HepG2 (cell line): ENCODE results near the gene VAX1. TPM values are rescaled to one million over a fixed set of nuclear protein-coding genes. Genes with fewer than 3 reads are reported as not detected.

Source experiments
- ATF7-NPFF ChIP-seq: sonication (generic); formaldehyde crosslinking; IDR thresholded peaks from 2 replicates; pipeline ENCODE4 v1.8.1; 2023; ENCODE audit warnings: mild to moderate bottlenecking, low read depth, missing genetic modification reagents, moderate library complexity
- CBFB ChIP-seq: sonication (generic); formaldehyde crosslinking; IDR thresholded peaks from 2 replicates; pipeline ENCODE4 v1.4.0; 2020; ENCODE audit warnings: missing genetic modification reagents
- CSRNP1 ChIP-seq: sonication (generic); formaldehyde crosslinking; IDR thresholded peaks from 2 replicates; pipeline ENCODE4 v1.8.1; 2023; ENCODE audit warnings: mild to moderate bottlenecking, missing genetic modification reagents
- HNF4G ChIP-seq, 2 experiments: sonication (generic) in 1 of 2; formaldehyde crosslinking in 1 of 2; IDR thresholded peaks; 2 replicates each; pipeline versions ENCODE4 v1.4.0 to v1.6.1; 2011 to 2020; ENCODE audit warnings: borderline replicate concordance in 2 of 2, low read depth in 2 of 2, mild to moderate bottlenecking in 2 of 2, low read length in 1 of 2, missing genetic modification reagents in 1 of 2, moderate library complexity in 1 of 2
- IRX3 ChIP-seq: sonication (generic); formaldehyde crosslinking; IDR thresholded peaks from 2 replicates; pipeline ENCODE4 v1.8.1; 2023; ENCODE audit warnings: mild to moderate bottlenecking, low read depth, missing genetic modification reagents, borderline replicate concordance
- RFXANK ChIP-seq: IDR thresholded peaks from 2 replicates; pipeline ENCODE4 v1.6.1; 2016
- RNF219 ChIP-seq: sonication (generic); formaldehyde crosslinking; IDR thresholded peaks from 2 replicates; pipeline ENCODE4 v1.5.0; 2020; ENCODE audit warnings: mild to moderate bottlenecking, missing genetic modification reagents
- ZNF10 ChIP-seq: sonication (generic); formaldehyde crosslinking; IDR thresholded peaks from 2 replicates; pipeline ENCODE4 v1.4.0; 2020; ENCODE audit warnings: mild to moderate bottlenecking, low read depth, missing genetic modification reagents, borderline replicate concordance
- ZNF207 ChIP-seq: fragments of 450-650 bp; IDR thresholded peaks from 2 replicates; pipeline ENCODE4 v1.6.1; 2016; ENCODE audit warnings: antibody characterized with exemption, borderline replicate concordance
- ZNF382 ChIP-seq: sonication (generic); formaldehyde crosslinking; IDR thresholded peaks from 2 replicates; pipeline ENCODE4 v1.5.0; 2020; ENCODE audit warnings: missing genetic modification reagents, mild to moderate bottlenecking, borderline replicate concordance
- ZNF567 ChIP-seq: sonication (generic); formaldehyde crosslinking; IDR thresholded peaks from 2 replicates; pipeline ENCODE4 v1.8.1; 2023; ENCODE audit warnings: mild to moderate bottlenecking, missing genetic modification reagents, borderline replicate concordance
- ZNF639 ChIP-seq: conservative IDR thresholded peaks from 2 replicates; pipeline ENCODE4 v1.6.1; 2018; ENCODE audit warnings: missing genetic modification reagents
- ZNF777 ChIP-seq: sonication (generic); formaldehyde crosslinking; IDR thresholded peaks from 2 replicates; pipeline ENCODE4 v1.4.0; 2020; ENCODE audit warnings: missing genetic modification reagents
- ZNF788 ChIP-seq: sonication (generic); formaldehyde crosslinking; IDR thresholded peaks from 2 replicates; pipeline ENCODE4 v1.5.0; 2020; ENCODE audit warnings: mild to moderate bottlenecking, missing genetic modification reagents, borderline replicate concordance
- ZNF879 ChIP-seq: sonication (generic); formaldehyde crosslinking; IDR thresholded peaks from 2 replicates; pipeline ENCODE4 v1.8.1; 2023; ENCODE audit warnings: missing genetic modification reagents
- ZSCAN21 ChIP-seq: sonication (generic); formaldehyde crosslinking; IDR thresholded peaks from 2 replicates; pipeline ENCODE4 v1.8.0; 2022; ENCODE audit warnings: mild to moderate bottlenecking, missing genetic modification reagents, moderate library complexity, borderline replicate concordance
- polyA plus RNA-seq, 8 experiments: library from polyadenylated mRNA; depleted of rRNA in 3 of 8; stranded (reverse) in 7 of 8; unstranded in 1 of 8; fragments of >200 nt; fragmentation: Illumina TruSeq in 4 of 8; extraction: Trizol in 4 of 8; gene quantifications; 2 replicates each; pipeline versions ENCODE4 v1.2.1 to v1.2.3, GENCODE V29; 2011 to 2016; ENCODE audit warnings: low read depth in 4 of 8, missing spikeins in 1 of 8, mixed read lengths in 1 of 8; ENCODE audit not compliant: insufficient read depth in 1 of 8
- total RNA-seq, 5 experiments: library from RNA; depleted of rRNA; stranded (reverse); fragments of >200 nt; fragmentation: Illumina TruSeq; extraction: Trizol; gene quantifications; 2 replicates each; pipeline ENCODE4 v1.2.3, GENCODE V29; 2016; ENCODE audit warnings: low read depth in 1 of 5
- TF ChIP-seq, protein P1 (sequence below): sonication (generic); formaldehyde crosslinking; IDR thresholded peaks from 2 replicates; pipeline ENCODE4 v1.4.0; 2020; ENCODE audit warnings: missing genetic modification reagents, borderline replicate concordance

The VAX1 gene
- total and polyA plus RNA-seq, 2 of the 13 experiments (the other 11 are each of a cell fraction or from before 2014, with no cell fraction given), result not detected

DNA sequence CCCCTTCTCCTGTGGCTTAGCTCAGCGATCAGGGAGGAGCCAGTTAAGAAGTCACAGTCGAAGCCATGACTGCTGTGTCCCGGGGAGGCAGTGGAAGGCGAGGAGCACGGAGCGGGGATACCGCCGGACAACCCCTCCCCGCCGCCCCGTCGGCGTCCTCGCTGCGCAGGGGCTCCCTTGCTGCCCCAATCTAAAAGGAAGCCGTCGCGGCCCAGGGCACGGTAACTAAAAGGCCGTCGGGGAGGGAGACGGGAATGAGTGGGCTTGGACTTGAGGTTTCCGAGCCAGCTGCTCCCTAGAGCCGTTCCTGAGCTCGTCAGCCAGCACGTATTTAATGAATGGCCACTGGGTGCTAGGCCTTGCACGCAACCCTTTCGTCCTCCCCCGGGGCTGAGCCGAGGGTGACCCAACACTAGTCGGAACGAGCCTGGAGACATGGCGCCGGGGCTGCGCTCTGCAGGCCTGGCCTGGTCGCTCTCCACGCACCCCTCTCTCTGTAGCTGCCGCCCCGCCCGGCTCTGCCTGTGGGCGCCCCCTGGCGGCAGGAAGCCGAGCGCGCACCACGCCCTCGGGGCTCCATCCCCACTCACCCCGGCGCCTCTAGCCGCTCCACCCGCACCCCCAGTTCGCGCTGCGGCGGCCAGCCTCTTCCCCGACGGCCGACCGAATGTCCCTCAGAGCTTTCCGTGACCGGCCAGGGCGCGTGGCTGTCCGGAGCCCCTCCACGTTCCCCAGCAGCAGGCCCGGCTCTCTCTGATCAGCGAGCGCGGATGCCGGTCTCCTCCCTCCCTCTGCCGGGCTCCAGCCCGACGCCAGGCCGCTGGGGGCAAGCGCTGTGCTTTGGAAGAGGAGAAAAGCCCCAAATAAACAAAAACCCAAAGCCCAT lies 30.0 kb upstream of the VAX1 start (continued):
- TF ChIP-seq RNF219 (CRISPR knock-in tag) (no peak), ZNF777 (CRISPR knock-in tag) (peak; percentile 86), ZNF567 (0 out of 2 replicates have a peak, but pooled peaks have one; percentile 50), CSRNP1 (CRISPR knock-in tag) (peak; percentile 65; the same call in 1 of the 2 replicates), ZNF639 (CRISPR knock-in tag) (no peak), CBFB (CRISPR knock-in tag) (no peak), ZNF788 (peak; percentile 50; the same call in 1 of the 2 replicates), ZNF879 (CRISPR knock-in tag) (no peak), RFXANK (CRISPR knock-in tag) (no peak), ZNF207 (no peak), ATF7-NPFF (CRISPR knock-in tag) (no peak), ZNF10 (CRISPR knock-in tag) (no peak), IRX3 (CRISPR knock-in tag) (no peak), ZNF382 (CRISPR knock-in tag) (no peak), HNF4G (IDR thresholded peaks at IDR 0.05; ENCODE audit: borderline replicate concordance, low read depth, low read length) (no peak), HNF4G (CRISPR knock-in tag; IDR thresholded peaks at IDR 0.05; ENCODE audit: borderline replicate concordance, low read depth) (0 out of 2 replicates have a peak, but pooled peaks have one; percentile 37), ZSCAN21 (CRISPR knock-in tag) (0 out of 2 replicates have a peak, but pooled peaks have one; percentile 22)
- TF ChIP-seq, protein P1, sequence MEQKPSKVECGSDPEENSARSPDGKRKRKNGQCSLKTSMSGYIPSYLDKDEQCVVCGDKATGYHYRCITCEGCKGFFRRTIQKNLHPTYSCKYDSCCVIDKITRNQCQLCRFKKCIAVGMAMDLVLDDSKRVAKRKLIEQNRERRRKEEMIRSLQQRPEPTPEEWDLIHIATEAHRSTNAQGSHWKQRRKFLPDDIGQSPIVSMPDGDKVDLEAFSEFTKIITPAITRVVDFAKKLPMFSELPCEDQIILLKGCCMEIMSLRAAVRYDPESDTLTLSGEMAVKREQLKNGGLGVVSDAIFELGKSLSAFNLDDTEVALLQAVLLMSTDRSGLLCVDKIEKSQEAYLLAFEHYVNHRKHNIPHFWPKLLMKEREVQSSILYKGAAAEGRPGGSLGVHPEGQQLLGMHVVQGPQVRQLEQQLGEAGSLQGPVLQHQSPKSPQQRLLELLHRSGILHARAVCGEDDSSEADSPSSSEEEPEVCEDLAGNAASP (CRISPR knock-in tag), result 0 out of 2 replicates have a peak, but pooled peaks have one; percentile 28
